Activated CD8-positive, alpha-beta T cell treated with anti-CD3 and anti-CD28 coated beads for 36 hours (primary cell): ENCODE data around the gene SYNJ2. TPM values are rescaled to one million over a fixed set of nuclear protein-coding genes. Genes with fewer than 3 reads are reported as not detected.

Experiments used
- ATAC-seq: fragments of 200-7000 bp; cut with Tn5 transposase; one replicate; pipeline ENCODE4 v1.10.0; 2021; ENCODE audit warnings: mild to moderate bottlenecking, moderate library complexity
- CTCF ChIA-PET: fragments of 350-600 bp; sonication (Branson Sonifier 250); formaldehyde crosslinking; loops from one replicate; lab custom pipeline; 2021; ENCODE audit warnings: antibody characterized with exemption; lab: Charles Lee
- POLR2A ChIA-PET: fragments of 350-600 bp; sonication (Branson Sonifier 250); formaldehyde crosslinking; loops from one replicate; lab custom pipeline; 2021; ENCODE audit warnings: antibody characterized with exemption; lab: Charles Lee
- DNase-seq: peaks from one replicate; pipeline ENCODE4 v3.0.0-alpha.2; 2020
- H3K27ac Mint-ChIP-seq: one replicate; pipeline ENCODE4 v1.8.0; 2021; ENCODE audit warnings: mild to moderate bottlenecking, mixed read lengths
- H3K27me3 Mint-ChIP-seq: one replicate; pipeline ENCODE4 v1.8.0; 2021; ENCODE audit warnings: mixed read lengths
- H3K36me3 Mint-ChIP-seq: one replicate; pipeline ENCODE4 v1.8.0; 2021; ENCODE audit warnings: low read depth, mixed read lengths
- H3K4me1 Mint-ChIP-seq: one replicate; pipeline ENCODE4 v1.8.0; 2021; ENCODE audit warnings: low read depth, mixed read lengths
- H3K4me3 Mint-ChIP-seq: one replicate; pipeline ENCODE4 v1.8.0; 2021; ENCODE audit warnings: mild to moderate bottlenecking, moderate library complexity, mixed read lengths
- H3K9me3 Mint-ChIP-seq: one replicate; pipeline ENCODE4 v1.8.0; 2021; ENCODE audit warnings: mixed read lengths
- CTCF ChIP-seq: fragments of 200-600 bp; IDR thresholded peaks from one replicate; pipeline ENCODE4 v1.8.0; 2022; ENCODE audit warnings: antibody characterized with exemption, mild to moderate bottlenecking
- intact Hi-C: fragments of 100-400 bp; cut with micrococcal nuclease; formaldehyde crosslinking; loops from one replicate; pipeline ENCODE4 v1.10.0; 2022
- total RNA-seq, 2 experiments: library from RNA; stranded (reverse); gene quantifications; one replicate each; pipeline ENCODE4 v1.2.3, GENCODE V29; 2021

Gene SYNJ2
- total RNA-seq, 2 experiments from 2014 or later, result 27.7 to 28.5 TPM

GRCh38 chr6:158048589-158048988, 66.9 kb downstream of the SYNJ2 start:
- ChIA-PET CTCF (interaction anchor here (3.0 to 4.4 kb wide), 2 partner anchors 22 to 24 kb away, joined by 13 to 28 read pairs; no protein-coding TSS in a partner anchor), POLR2A (interaction anchor here (0.6 to 4.7 kb wide), 4 partner anchors 18 to 293 kb away, joined by 3 to 22 read pairs (median 4); no protein-coding TSS in a partner anchor)
- Mint-ChIP-seq H3K9me3 (no peaks in the 10 kb centered on the region), H3K4me3 (no peak overlapping the region), H3K36me3 (peaks cover 31% of the 10 kb centered on the region), H3K4me1 (peaks cover 34% of the 10 kb centered on the region), H3K27ac (no peak overlapping the region), H3K27me3 (no peaks in the 10 kb centered on the region)
- TF ChIP-seq CTCF, result no peak
- DNase-seq, result no peak
- no peak for ATAC-seq
- intact Hi-C loops, result no loop called here

GRCh38 chr6:158049055-158050028, 67.7 kb downstream of the SYNJ2 start:
- Mint-ChIP-seq H3K27ac (no peak overlapping the region), H3K27me3 (no peaks in the 10 kb centered on the region), H3K4me3 (no peak overlapping the region), H3K4me1 (peaks cover 34% of the 10 kb centered on the region), H3K9me3 (no peaks in the 10 kb centered on the region), H3K36me3 (peaks cover 30% of the 10 kb centered on the region)
- no peak for ATAC-seq
- DNase-seq, result no peak
- POLR2A ChIA-PET, result interaction anchor here (0.6 to 4.7 kb wide), 4 partner anchors 18 to 293 kb away, joined by 3 to 22 read pairs (median 4); no protein-coding TSS in a partner anchor
- intact Hi-C loops, result no loop called here
- CTCF ChIA-PET, result interaction anchor here (4.4 kb wide), 1 partner anchor 23 kb away, joined by 28 read pairs; no protein-coding TSS in a partner anchor
- TF ChIP-seq CTCF, result no peak

- no peak for TF ChIP-seq CTCF
- ChIA-PET CTCF (no interaction called here), POLR2A (interaction anchor here (4.7 kb wide), 1 partner anchor 23 kb away, joined by 22 read pairs; no protein-coding TSS in a partner anchor)
- no peak for ATAC-seq
- Mint-ChIP-seq H3K4me1 (peaks cover 32% of the 10 kb centered on the region), H3K4me3 (no peak overlapping the region), H3K36me3 (peaks cover 27% of the 10 kb centered on the region), H3K27ac (no peak overlapping the region), H3K27me3 (no peaks in the 10 kb centered on the region), H3K9me3 (no peaks in the 10 kb centered on the region)
- no peak for DNase-seq
- intact Hi-C loops, result no loop called here
These were observed 68.6 kb downstream of the SYNJ2 start for GRCh38 chr6:158050107-158050735.

GRCh38 chr6:158050955-158051354, 69.3 kb downstream of the SYNJ2 start:
- Mint-ChIP-seq H3K4me3 (no peak overlapping the region), H3K27me3 (no peaks in the 10 kb centered on the region), H3K4me1 (peaks cover 26% of the 10 kb centered on the region), H3K9me3 (no peaks in the 10 kb centered on the region), H3K36me3 (peaks cover 22% of the 10 kb centered on the region), H3K27ac (no peak overlapping the region)
- intact Hi-C loops, result no loop called here
- no peak for ATAC-seq
- ChIA-PET POLR2A (interaction anchor here (0.8 kb wide), 1 partner anchor 11 kb away, joined by 3 read pairs; no protein-coding TSS in a partner anchor), CTCF (no interaction called here)
- DNase-seq, result no peak
- no peak for TF ChIP-seq CTCF
